ENCODE results near the gene HIVEP1. TPM values are rescaled to one million over a fixed set of nuclear protein-coding genes. Genes with fewer than 3 reads are reported as not detected.

The HIVEP1 gene
- total RNA-seq, 1 experiment from 2014 or later, result 16.7 TPM

DNA sequence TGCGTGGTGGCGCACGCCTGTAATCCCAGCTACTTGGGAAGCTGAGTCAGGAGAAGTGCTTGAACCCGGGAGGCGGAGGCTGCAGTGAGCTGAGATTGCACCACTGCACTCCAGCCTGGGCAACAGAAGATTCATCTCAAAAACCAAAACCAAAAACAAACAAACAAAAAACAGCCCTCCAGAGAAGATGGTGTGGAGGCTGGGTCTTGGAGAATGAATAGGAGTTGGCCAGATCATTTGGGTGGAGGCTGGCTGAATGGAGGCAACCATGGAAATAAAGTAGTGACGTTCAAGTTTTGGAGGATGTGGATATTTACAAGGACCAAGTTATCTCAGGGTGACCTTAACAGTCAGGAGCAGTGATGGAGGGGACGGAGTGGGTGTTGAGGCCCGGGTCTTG lies 24.7 kb downstream of the HIVEP1 start:
- no peak overlapping the region for H3K27ac ChIP-seq (ENCODE audit: low read length)
- ChIA-PET CTCF (no interaction called here), POLR2A (no interaction called here)
- DNase-seq (ENCODE audit: low read depth, low spot score) (no peak), ATAC-seq (no peak)
- H3K27me3 ChIP-seq (ENCODE audit: control insufficient read depth, insufficient read depth, low read length), result no peaks in the 10 kb centered on the region
- H3K36me3 ChIP-seq (ENCODE audit: control insufficient read depth, insufficient read depth, low read length), result no peaks in the 10 kb centered on the region
- no peak for TF ChIP-seq TCF7L2 (IDR thresholded peaks at IDR 0.05; ENCODE audit: low read depth, low read length)
- no peak for TF ChIP-seq POLR2AphosphoS5 (IDR thresholded peaks at IDR 0.05; ENCODE audit: low read depth, low read length)
- no peak for TF ChIP-seq CTCF (IDR thresholded peaks at IDR 0.05)
- TF ChIP-seq, protein P1, sequence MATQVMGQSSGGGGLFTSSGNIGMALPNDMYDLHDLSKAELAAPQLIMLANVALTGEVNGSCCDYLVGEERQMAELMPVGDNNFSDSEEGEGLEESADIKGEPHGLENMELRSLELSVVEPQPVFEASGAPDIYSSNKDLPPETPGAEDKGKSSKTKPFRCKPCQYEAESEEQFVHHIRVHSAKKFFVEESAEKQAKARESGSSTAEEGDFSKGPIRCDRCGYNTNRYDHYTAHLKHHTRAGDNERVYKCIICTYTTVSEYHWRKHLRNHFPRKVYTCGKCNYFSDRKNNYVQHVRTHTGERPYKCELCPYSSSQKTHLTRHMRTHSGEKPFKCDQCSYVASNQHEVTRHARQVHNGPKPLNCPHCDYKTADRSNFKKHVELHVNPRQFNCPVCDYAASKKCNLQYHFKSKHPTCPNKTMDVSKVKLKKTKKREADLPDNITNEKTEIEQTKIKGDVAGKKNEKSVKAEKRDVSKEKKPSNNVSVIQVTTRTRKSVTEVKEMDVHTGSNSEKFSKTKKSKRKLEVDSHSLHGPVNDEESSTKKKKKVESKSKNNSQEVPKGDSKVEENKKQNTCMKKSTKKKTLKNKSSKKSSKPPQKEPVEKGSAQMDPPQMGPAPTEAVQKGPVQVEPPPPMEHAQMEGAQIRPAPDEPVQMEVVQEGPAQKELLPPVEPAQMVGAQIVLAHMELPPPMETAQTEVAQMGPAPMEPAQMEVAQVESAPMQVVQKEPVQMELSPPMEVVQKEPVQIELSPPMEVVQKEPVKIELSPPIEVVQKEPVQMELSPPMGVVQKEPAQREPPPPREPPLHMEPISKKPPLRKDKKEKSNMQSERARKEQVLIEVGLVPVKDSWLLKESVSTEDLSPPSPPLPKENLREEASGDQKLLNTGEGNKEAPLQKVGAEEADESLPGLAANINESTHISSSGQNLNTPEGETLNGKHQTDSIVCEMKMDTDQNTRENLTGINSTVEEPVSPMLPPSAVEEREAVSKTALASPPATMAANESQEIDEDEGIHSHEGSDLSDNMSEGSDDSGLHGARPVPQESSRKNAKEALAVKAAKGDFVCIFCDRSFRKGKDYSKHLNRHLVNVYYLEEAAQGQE (IDR thresholded peaks at IDR 0.05; ENCODE audit: insufficient read depth in 1 of 2, low read depth in 2 of 2, low read length in 1 of 2), result no peak
- no peak for TF ChIP-seq SIN3A (IDR thresholded peaks at IDR 0.05; ENCODE audit: borderline replicate concordance, insufficient read depth, low read depth, low read length)
- no TSS peak for BruUV-seq (replicated peaks)
- intact Hi-C loops (cut with micrococcal nuclease; ENCODE audit: unreplicated experiment) (no loop called here), in situ Hi-C loops (cut with HindIII; ENCODE audit: low pct_unique_long_range_greater_than_20kb, low sequenced_read_pairs) (no loop called here)
- no peak overlapping the region for H3K4me3 ChIP-seq (ENCODE audit: low read depth in 2 of 2, low read length in 2 of 2)
- H3K4me1 ChIP-seq (ENCODE audit: control insufficient read depth, insufficient read depth, low read length), result no peaks in the 10 kb centered on the region
- H3K9me3 ChIP-seq (ENCODE audit: control insufficient read depth, insufficient read depth, low read depth, low read length), result no peaks in the 10 kb centered on the region

GRCh38 chr6:12037798-12038197 lies 25.7 kb downstream of the HIVEP1 start:
- no peaks in the 10 kb centered on the region for H3K9me3 ChIP-seq (ENCODE audit: control insufficient read depth, insufficient read depth, low read depth, low read length)
- ATAC-seq (no peak), DNase-seq (ENCODE audit: low read depth, low spot score) (no peak)
- ChIA-PET POLR2A (no interaction called here), CTCF (no interaction called here)
- intact Hi-C loops (cut with micrococcal nuclease; ENCODE audit: unreplicated experiment), result no loop called here
- TF ChIP-seq POLR2AphosphoS5 (IDR thresholded peaks at IDR 0.05; ENCODE audit: low read depth, low read length) (no peak), SIN3A (IDR thresholded peaks at IDR 0.05; ENCODE audit: borderline replicate concordance, insufficient read depth, low read depth, low read length) (no peak), TCF7L2 (IDR thresholded peaks at IDR 0.05; ENCODE audit: low read depth, low read length) (no peak), CTCF (IDR thresholded peaks at IDR 0.05) (no peak)
- TF ChIP-seq, protein P1 (IDR thresholded peaks at IDR 0.05; ENCODE audit: insufficient read depth in 1 of 2, low read depth in 2 of 2, low read length in 1 of 2), result no peak
- no TSS peak for BruUV-seq (replicated peaks)
- no peak overlapping the region for H3K4me3 ChIP-seq (ENCODE audit: low read depth in 2 of 2, low read length in 2 of 2)
- no peaks in the 10 kb centered on the region for H3K36me3 ChIP-seq (ENCODE audit: control insufficient read depth, insufficient read depth, low read length)
- no peak overlapping the region for H3K27ac ChIP-seq (ENCODE audit: low read length)
- no peaks in the 10 kb centered on the region for H3K27me3 ChIP-seq (ENCODE audit: control insufficient read depth, insufficient read depth, low read length)
- in situ Hi-C loops (cut with HindIII; ENCODE audit: low pct_unique_long_range_greater_than_20kb, low sequenced_read_pairs), result no loop called here
- no peaks in the 10 kb centered on the region for H3K4me1 ChIP-seq (ENCODE audit: control insufficient read depth, insufficient read depth, low read length)

Measured in Panc1 (cell line).